B cell (primary cell): ENCODE results near the gene DIPK1B. TPM values are rescaled to one million over a fixed set of nuclear protein-coding genes. Genes with fewer than 3 reads are reported as not detected.

Source experiments
- ATAC-seq: fragments of 200-7000 bp; cut with Tn5 transposase; one replicate; pipeline ENCODE4 v1.10.0; 2021; ENCODE audit warnings: low read depth, mild to moderate bottlenecking, moderate number of reproducible peaks, moderate library complexity
- CTCF ChIA-PET: fragments of 350-600 bp; sonication (Branson Sonifier 250); formaldehyde crosslinking; loops from one replicate; lab custom pipeline; 2021; ENCODE audit warnings: antibody characterized with exemption, inconsistent platforms; lab: Charles Lee
- POLR2A ChIA-PET: fragments of 350-600 bp; sonication (Branson Sonifier 250); formaldehyde crosslinking; loops from one replicate; lab custom pipeline; 2021; ENCODE audit warnings: antibody characterized with exemption; lab: Charles Lee
- DNase-seq: peaks from one replicate; pipeline ENCODE4 v3.0.0; 2013
- H2AFZ ChIP-seq: 2 replicates; pipeline ENCODE4 v1.6.1; 2012; ENCODE audit warnings: mild to moderate bottlenecking, low read depth, low read length; ENCODE audit not compliant: insufficient read depth, poor library complexity, severe bottlenecking
- H3K27ac ChIP-seq, 2 donors: 1 replicate in 1 of 2; 2 replicates in 1 of 2; pipeline ENCODE4 v1.5.1; 2012 to 2013; ENCODE audit warnings: low read length in 2 of 2, mild to moderate bottlenecking in 2 of 2, moderate library complexity in 1 of 2
- H3K27me3 ChIP-seq, 4 experiments: fragments of 200-600 bp in 1 of 4; sonication (generic) in 1 of 4; replicated peaks in 1 of 4; 1 replicate in 2 of 4; 2 replicates in 2 of 4; pipeline versions ENCODE4 v1.6.1 to v1.7.0; 2013 to 2016; ENCODE audit warnings: low read length in 3 of 4, mild to moderate bottlenecking in 2 of 4, mixed read lengths in 1 of 4, moderate library complexity in 1 of 4; ENCODE audit not compliant: insufficient read depth in 4 of 4, control insufficient read depth in 3 of 4; ENCODE audit errors: control extremely low read depth in 1 of 4
- H3K36me3 ChIP-seq, 2 experiments: replicated peaks in 1 of 2; 1 replicate in 1 of 2; 2 replicates in 1 of 2; pipeline versions ENCODE4 v1.6.1 to v1.7.1; 2013; ENCODE audit warnings: low read length in 1 of 2; ENCODE audit not compliant: insufficient read depth in 2 of 2, control insufficient read depth in 1 of 2; ENCODE audit errors: control extremely low read depth in 1 of 2, extremely low read depth in 1 of 2
- H3K4me1 ChIP-seq, 2 donors: fragments of 200-600 bp in 1 of 2; sonication (generic) in 1 of 2; 1 replicate in 1 of 2; 2 replicates in 1 of 2; pipeline versions ENCODE4 v1.5.1 to v1.6.1; 2013 to 2017; ENCODE audit warnings: low read length in 2 of 2; ENCODE audit not compliant: control insufficient read depth in 2 of 2, insufficient read depth in 2 of 2
- H3K4me2 ChIP-seq: replicated peaks from 2 replicates; pipeline ENCODE3; 2012; ENCODE audit warnings: mild to moderate bottlenecking, low read depth, low read length; ENCODE audit not compliant: poor library complexity, severe bottlenecking
- H3K4me3 ChIP-seq, 5 experiments: fragments of 200-600 bp in 1 of 5; sonication (generic) in 1 of 5; 1 replicate in 3 of 5; 2 replicates in 2 of 5; pipeline versions ENCODE4 v1.5.1 to v1.7.0; 2011 to 2016; ENCODE audit warnings: low read length in 4 of 5, mild to moderate bottlenecking in 4 of 5, low read depth in 2 of 5, control low read depth in 1 of 5, moderate library complexity in 1 of 5; ENCODE audit not compliant: insufficient read depth in 1 of 5; ENCODE audit errors: control extremely low read depth in 1 of 5, extremely low read depth in 1 of 5
- H3K79me2 ChIP-seq: fragments of 200-600 bp; sonication (generic); one replicate; pipeline ENCODE4 v1.6.0; 2016; ENCODE audit warnings: low read length; ENCODE audit not compliant: control insufficient read depth, insufficient read depth
- H3K9ac ChIP-seq: fragments of 200-600 bp; sonication (generic); 2 replicates; pipeline ENCODE4 v1.6.1; 2017; ENCODE audit warnings: mild to moderate bottlenecking, low read length, moderate library complexity
- H3K9me3 ChIP-seq, 3 donors: one replicate each; pipeline versions ENCODE4 v1.6.1 to v1.7.1; 2013; ENCODE audit warnings: low read length in 2 of 3; ENCODE audit not compliant: control insufficient read depth in 2 of 3, insufficient read depth in 1 of 3; ENCODE audit errors: control extremely low read depth in 1 of 3
- H4K20me1 ChIP-seq: 2 replicates; pipeline ENCODE4 v1.6.0; 2012; ENCODE audit warnings: mild to moderate bottlenecking, low read length; ENCODE audit not compliant: insufficient read depth, control insufficient read depth, poor library complexity, severe bottlenecking
- H3K27ac Mint-ChIP-seq: one replicate; pipeline ENCODE4 v1.8.0; 2021; ENCODE audit warnings: mixed read lengths
- H3K27me3 Mint-ChIP-seq: one replicate; pipeline ENCODE4 v1.8.0; 2021; ENCODE audit warnings: mixed read lengths
- H3K4me1 Mint-ChIP-seq: one replicate; pipeline ENCODE4 v1.8.0; 2021; ENCODE audit warnings: mixed read lengths
- H3K4me3 Mint-ChIP-seq: one replicate; pipeline ENCODE4 v1.8.0; 2021; ENCODE audit warnings: mixed read lengths
- H3K9me3 Mint-ChIP-seq: one replicate; pipeline ENCODE4 v1.8.0; 2022; ENCODE audit warnings: mixed read lengths; ENCODE audit not compliant: insufficient read depth
- CTCF ChIP-seq: fragments of 200-600 bp; IDR thresholded peaks from one replicate; pipeline ENCODE4 v1.8.0; 2022; ENCODE audit warnings: antibody characterized with exemption, mild to moderate bottlenecking
- EZH2 ChIP-seq: IDR thresholded peaks from 2 replicates; pipeline ENCODE4 v1.6.1; 2012; ENCODE audit warnings: borderline replicate concordance, low read depth, mild to moderate bottlenecking, moderate library complexity, low read length; ENCODE audit not compliant: insufficient read depth, poor library complexity, severe bottlenecking
- WGBS: methylation state at CpG from one replicate; pipeline ENCODE4 v1.1.5; 2013; ENCODE audit warnings: missing lambda C conversion rate; ENCODE audit not compliant: insufficient coverage; 5-methylcytosine and 5-hydroxymethylcytosine counted together
- intact Hi-C: fragments of 100-400 bp; cut with micrococcal nuclease; formaldehyde crosslinking; loops from one replicate; pipeline ENCODE4 v1.10.0; 2022
- polyA plus RNA-seq: library from polyadenylated mRNA; depleted of rRNA; stranded (reverse); fragments of >200 nt; gene quantifications from 2 replicates; pipeline ENCODE4 v1.2.3, GENCODE V29; 2012
- total RNA-seq, 2 donors: library from RNA; stranded (reverse); fragments of 120-200 nt in 1 of 2; gene quantifications; 1 replicate in 1 of 2; 2 replicates in 1 of 2; pipeline versions ENCODE4 v1.2.3 to v1.2.4, GENCODE V29; 2013 to 2022

DIPK1B gene
- total and polyA plus RNA-seq, 2 donors (not counting 1 experiment from before 2014, with no cell fraction given) = 9.6 TPM

GRCh38 chr9:136705564-136705963 is 6.8 kb upstream of the DIPK1B start:
- no peak overlapping the region for H3K4me3 Mint-ChIP-seq
- no peak for ATAC-seq
- intact Hi-C loops = no loop called here
- H3K9me3 Mint-ChIP-seq = no peaks in the 10 kb centered on the region
- ChIA-PET POLR2A (interaction anchor here (0.7 kb wide), 1 partner anchor 13 kb away, joined by 5 read pairs; no protein-coding TSS in a partner anchor), CTCF (no interaction called here)
- Histone ChIP-seq H4K20me1 (no peaks in the 10 kb centered on the region), H3K9ac (no peak overlapping the region), H2AFZ (no peak overlapping the region), H3K27me3 (peaks cover 0 to 8% (median 0%) of the 10 kb centered on the region in 4 experiments), H3K4me3 (no peak overlapping the region), H3K9me3 (no peaks in the 10 kb centered on the region), H3K4me1 (peaks cover 19 to 26% of the 10 kb centered on the region in 2 donors), H3K27ac (no peak overlapping the region), H3K79me2 (no peaks in the 10 kb centered on the region), H3K4me2 (no peak overlapping the region), H3K36me3 (no peaks in the 10 kb centered on the region)
- peaks cover 25% of the 10 kb centered on the region for H3K4me1 Mint-ChIP-seq
- no peak for DNase-seq
- no peak overlapping the region for H3K27ac Mint-ChIP-seq
- WGBS = 20% methylated on average over 1 of the region's 7 CpGs
- TF ChIP-seq CTCF (no peak), EZH2 (no peak)
- peaks cover 16% of the 10 kb centered on the region for H3K27me3 Mint-ChIP-seq

- TF ChIP-seq CTCF (no peak), EZH2 (no peak)
- DNase-seq (no peak), ATAC-seq (no peak)
- H3K4me2 ChIP-seq = no peak overlapping the region
- CTCF ChIA-PET = no interaction called here
- no peak overlapping the region for H3K4me3 ChIP-seq
- no peak overlapping the region for H3K27ac ChIP-seq
- peaks cover 11 to 18% of the 10 kb centered on the region in 2 donors for H3K4me1 ChIP-seq
- Mint-ChIP-seq H3K9me3 (no peaks in the 10 kb centered on the region), H3K27me3 (peaks cover 19% of the 10 kb centered on the region), H3K4me3 (no peak overlapping the region), H3K27ac (no peak overlapping the region), H3K4me1 (peaks cover 18% of the 10 kb centered on the region)
- no peak overlapping the region for H3K9ac ChIP-seq
- H3K79me2 ChIP-seq = no peaks in the 10 kb centered on the region
- 97% methylated on average over 6 of the region's 7 CpGs for WGBS
- peaks cover 0 to 20% (median 3%) of the 10 kb centered on the region in 4 experiments for H3K27me3 ChIP-seq
- no peak overlapping the region for H2AFZ ChIP-seq
- no peaks in the 10 kb centered on the region for H3K36me3 ChIP-seq
- H3K9me3 ChIP-seq = no peaks in the 10 kb centered on the region
- POLR2A ChIA-PET = no interaction called here
- intact Hi-C loops = no loop called here
- no peaks in the 10 kb centered on the region for H4K20me1 ChIP-seq
These were observed 5.4 kb upstream of the DIPK1B start for GRCh38 chr9:136707011-136707410.
